SK-N-SH treated with all-trans-retinoic acid at 6 μM for 48 hours (cell line): ENCODE results near the gene ABCC12.

Experiments used
- ATAC-seq: fragments of 200-7000 bp; cut with Tn5 transposase; 3 replicates; pipeline ENCODE4 v1.9.1; 2020; ENCODE audit warnings: mild to moderate bottlenecking, moderate library complexity
- ARNTL ChIP-seq: fragments of 450-650 bp; formaldehyde crosslinking; IDR thresholded peaks from 2 replicates; pipeline ENCODE4 v1.5.0; 2020; ENCODE audit warnings: low read depth, mild to moderate bottlenecking, moderate library complexity, borderline replicate concordance
- CREB5 ChIP-seq: fragments of 250-450 bp; sonication (Bioruptor Pico); IDR thresholded peaks from 2 replicates; pipeline ENCODE4 v1.5.1; 2020; ENCODE audit warnings: low read depth, mild to moderate bottlenecking, moderate library complexity
- CSDC2 ChIP-seq: fragments of 250-450 bp; sonication (Bioruptor Pico); IDR thresholded peaks from 2 replicates; pipeline ENCODE4 v1.5.0; 2020; ENCODE audit warnings: mild to moderate bottlenecking, moderate library complexity
- CSRNP3 ChIP-seq: fragments of 250-450 bp; sonication (Bioruptor Pico); IDR thresholded peaks from 2 replicates; pipeline ENCODE4 v1.5.1; 2021; ENCODE audit warnings: mild to moderate bottlenecking, moderate library complexity
- GLIS3 ChIP-seq: fragments of 250-450 bp; sonication (Bioruptor Pico); IDR thresholded peaks from 2 replicates; pipeline ENCODE4 v1.5.0; 2020; ENCODE audit warnings: mild to moderate bottlenecking, moderate library complexity
- ISL1 ChIP-seq: fragments of 250-450 bp; sonication (Bioruptor Pico); IDR thresholded peaks from 2 replicates; pipeline ENCODE4 v2.1.2; 2022; ENCODE audit warnings: mild to moderate bottlenecking, moderate library complexity
- OSR1 ChIP-seq: fragments of 250-450 bp; sonication (Bioruptor Pico); IDR thresholded peaks from 2 replicates; pipeline ENCODE4 v1.8.0; 2022; ENCODE audit warnings: moderate library complexity, mild to moderate bottlenecking, inconsistent platforms
- PATZ1 ChIP-seq: fragments of 250-450 bp; sonication (Bioruptor Pico); IDR thresholded peaks from 2 replicates; pipeline ENCODE4 v1.8.0; 2020; ENCODE audit warnings: mild to moderate bottlenecking, moderate library complexity, borderline replicate concordance
- POU6F1 ChIP-seq: fragments of 250-450 bp; sonication (Bioruptor Pico); IDR thresholded peaks from 2 replicates; pipeline ENCODE4 v1.8.0; 2021; ENCODE audit warnings: low read depth, mild to moderate bottlenecking, moderate library complexity, borderline replicate concordance
- PPARA ChIP-seq: fragments of 250-450 bp; sonication (Bioruptor Pico); IDR thresholded peaks from 2 replicates; pipeline ENCODE4 v1.5.0; 2020; ENCODE audit warnings: mild to moderate bottlenecking, borderline replicate concordance
- RARB ChIP-seq: fragments of 250-450 bp; sonication (Bioruptor Pico); IDR thresholded peaks from 2 replicates; pipeline ENCODE4 v1.8.0; 2021; ENCODE audit warnings: mild to moderate bottlenecking, moderate library complexity
- SNAI2 ChIP-seq: fragments of 250-450 bp; sonication (Bioruptor Pico); IDR thresholded peaks from 2 replicates; pipeline ENCODE4 v1.5.0; 2020; ENCODE audit warnings: mild to moderate bottlenecking, moderate library complexity
- TOX ChIP-seq: fragments of 250-450 bp; sonication (Bioruptor Pico); IDR thresholded peaks from 2 replicates; pipeline ENCODE4 v1.8.0; 2021; ENCODE audit warnings: mild to moderate bottlenecking, moderate library complexity, borderline replicate concordance
- TSHZ2 ChIP-seq: fragments of 250-450 bp; sonication (Bioruptor Pico); IDR thresholded peaks from 2 replicates; pipeline ENCODE4 v1.5.0; 2020; ENCODE audit warnings: mild to moderate bottlenecking, moderate library complexity
- ZC3H10 ChIP-seq: fragments of 250-450 bp; sonication (Bioruptor Pico); IDR thresholded peaks from 2 replicates; pipeline ENCODE4 v1.5.1; 2021; ENCODE audit warnings: mild to moderate bottlenecking, moderate library complexity
- ZFP3 ChIP-seq: fragments of 250-450 bp; sonication (Bioruptor Pico); IDR thresholded peaks from 2 replicates; pipeline ENCODE4 v1.5.0; 2020; ENCODE audit warnings: mild to moderate bottlenecking, moderate library complexity
- ZFP30 ChIP-seq: fragments of 450-650 bp; formaldehyde crosslinking; IDR thresholded peaks from 2 replicates; pipeline ENCODE4 v1.5.0; 2022; ENCODE audit warnings: mild to moderate bottlenecking, moderate library complexity
- ZNF565 ChIP-seq: fragments of 450-650 bp; formaldehyde crosslinking; conservative IDR thresholded peaks from 2 replicates; pipeline ENCODE4 v1.5.0; 2020; ENCODE audit warnings: low read depth, mild to moderate bottlenecking, moderate library complexity
- ZNF70 ChIP-seq: fragments of 450-650 bp; formaldehyde crosslinking; IDR thresholded peaks from 2 replicates; pipeline ENCODE4 v1.5.0; 2020; ENCODE audit warnings: mild to moderate bottlenecking, moderate library complexity
- ZNF8 ChIP-seq: fragments of 450-650 bp; formaldehyde crosslinking; IDR thresholded peaks from 2 replicates; pipeline ENCODE4 v1.5.0; 2020; ENCODE audit warnings: mild to moderate bottlenecking, moderate library complexity

The ABCC12 gene

GRCh38 chr16:48155926-48156789 is at the start of gene ABCC12:
Gene ABCC12 (minus strand): TSS chr16:48155993. CDS start chr16:48146424, 9,569 bp downstream.
- no peak for TF ChIP-seq OSR1
- no peak for TF ChIP-seq ISL1
- TF ChIP-seq PPARA (CRISPR knock-in tag): no peak
- no peak for TF ChIP-seq SNAI2 (CRISPR knock-in tag)
- no peak for TF ChIP-seq ZNF565 (CRISPR knock-in tag)
- TF ChIP-seq CSDC2 (CRISPR knock-in tag): no peak
- TF ChIP-seq ZC3H10: no peak
- no peak for TF ChIP-seq RARB (CRISPR knock-in tag)
- no peak for TF ChIP-seq ZNF70 (CRISPR knock-in tag)
- ATAC-seq: peak; percentile 10; the same call in 1 of the 3 replicates

- no peak for TF ChIP-seq OSR1
- no peak for TF ChIP-seq ARNTL (CRISPR knock-in tag)
- TF ChIP-seq ZNF8 (CRISPR knock-in tag): no peak
- no peak for TF ChIP-seq SNAI2 (CRISPR knock-in tag)
- no peak for TF ChIP-seq CREB5 (CRISPR knock-in tag)
- no peak for TF ChIP-seq TOX (CRISPR knock-in tag)
- no peak for TF ChIP-seq CSRNP3
- no peak for TF ChIP-seq ISL1
- no peak for TF ChIP-seq CSDC2 (CRISPR knock-in tag)
- TF ChIP-seq ZFP30 (CRISPR knock-in tag): no peak
- TF ChIP-seq GLIS3 (CRISPR knock-in tag): no peak
- no peak for TF ChIP-seq POU6F1
- TF ChIP-seq TSHZ2 (CRISPR knock-in tag): no peak
- TF ChIP-seq ZFP3 (CRISPR knock-in tag): no peak
- TF ChIP-seq RARB (CRISPR knock-in tag): no peak
- TF ChIP-seq ZC3H10: no peak
- TF ChIP-seq PATZ1 (CRISPR knock-in tag): no peak
- TF ChIP-seq ZNF565 (CRISPR knock-in tag): no peak
- no peak for ATAC-seq
These were observed 49.0 kb upstream of the ABCC12 start for GRCh38 chr16:48204825-48205151.
